Spleen (tissue), 11 donors: ENCODE data around the gene CRHBP. TPM values are rescaled to one million over a fixed set of nuclear protein-coding genes. Genes with fewer than 3 reads are reported as not detected.

Source experiments
- DNase-seq: peaks from one replicate; pipeline ENCODE4 v3.0.0-alpha.2; 2020
- H3K27ac ChIP-seq, 8 donors: fragments of 200-600 bp; sonication (generic) in 7 of 8; 1 replicate in 4 of 8; 2 replicates in 4 of 8; pipeline versions ENCODE4 v1.5.0 to v1.8.0; 2016 to 2021; ENCODE audit warnings: inconsistent platforms in 4 of 8, mild to moderate bottlenecking in 4 of 8, moderate library complexity in 1 of 8
- H3K27me3 ChIP-seq, 7 donors: fragments of 200-600 bp; sonication (generic) in 6 of 7; replicated peaks in 1 of 7; 1 replicate in 4 of 7; 2 replicates in 3 of 7; pipeline versions ENCODE4 v1.5.0 to v1.8.0; 2016 to 2021; ENCODE audit warnings: inconsistent platforms in 3 of 7, mild to moderate bottlenecking in 1 of 7
- H3K36me3 ChIP-seq, 6 donors: fragments of 200-600 bp; sonication (generic) in 5 of 6; 1 replicate in 4 of 6; 2 replicates in 2 of 6; pipeline versions ENCODE4 v1.5.0 to v1.8.0; 2016 to 2021; ENCODE audit warnings: inconsistent platforms in 2 of 6
- H3K4me1 ChIP-seq, 6 donors: fragments of 200-600 bp; sonication (generic) in 5 of 6; 1 replicate in 3 of 6; 2 replicates in 3 of 6; pipeline versions ENCODE4 v1.5.0 to v1.8.0; 2016 to 2021; ENCODE audit warnings: inconsistent platforms in 3 of 6
- H3K4me3 ChIP-seq, 8 donors: fragments of 200-600 bp; sonication (generic) in 7 of 8; 1 replicate in 4 of 8; 2 replicates in 4 of 8; pipeline versions ENCODE4 v1.5.0 to v1.8.0; 2016 to 2021; ENCODE audit warnings: inconsistent platforms in 4 of 8, mild to moderate bottlenecking in 4 of 8, moderate library complexity in 2 of 8
- H3K9me3 ChIP-seq, 8 donors: fragments of 200-600 bp; sonication (generic) in 7 of 8; 1 replicate in 4 of 8; 2 replicates in 4 of 8; pipeline versions ENCODE4 v1.5.0 to v1.8.0; 2016 to 2021; ENCODE audit warnings: inconsistent platforms in 4 of 8
- POLR2A ChIP-seq, 3 donors: fragments of 450-650 bp; IDR thresholded peaks; one replicate each; pipeline ENCODE4 v1.5.1; 2017; ENCODE audit warnings: antibody characterized with exemption in 3 of 3, mild to moderate bottlenecking in 1 of 3
- POLR2AphosphoS5 ChIP-seq, 3 donors: sonication (generic); formaldehyde crosslinking; IDR thresholded peaks; one replicate each; pipeline ENCODE4 v1.5.1; 2017; ENCODE audit warnings: antibody characterized with exemption in 3 of 3
- WGBS, 5 donors: extraction: QIAGEN DNeasy Blood & Tissue Kit in 3 of 5; methylation state at CpG; one replicate each; pipeline versions ENCODE4 v1.1.5 to v1.1.7; 2013 to 2018; 5-methylcytosine and 5-hydroxymethylcytosine counted together
- intact Hi-C: fragments of 100-400 bp; cut with DNase I; formaldehyde crosslinking; loops from one replicate; pipeline ENCODE4 v1.15.0; 2023; ENCODE audit warnings: low total_unique reads
- polyA plus RNA-seq, 3 donors: library from polyadenylated mRNA; stranded (reverse); fragments of 200-250 nt; gene quantifications; one replicate each; pipeline ENCODE4 v1.2.1, GENCODE V29; 2013
- total RNA-seq, 7 donors: library from RNA; depleted of rRNA in 3 of 7; stranded (reverse); fragments of >200 nt in 3 of 7; fragmentation: NEBNext Ultra II Directional in 4 of 7; extraction: Animal tissue kit (Norgen Biotek cat#: 25700) in 4 of 7; gene quantifications; one replicate each; pipeline versions ENCODE4 v1.1.0 to v1.2.1, GENCODE V29; 2016 to 2021
- TF ChIP-seq, protein P1 (sequence below), 11 experiments: fragments of 200-600 bp in 7 of 11; fragments of 450-650 bp in 4 of 11; sonication (generic) in 4 of 11; IDR thresholded peaks in 8 of 11; conservative IDR thresholded peaks in 3 of 11; 1 replicate in 7 of 11; 2 replicates in 4 of 11; pipeline versions ENCODE4 v1.4.0 to v1.8.0; 2016 to 2021; ENCODE audit warnings: antibody characterized with exemption in 11 of 11, inconsistent platforms in 4 of 11, mild to moderate bottlenecking in 1 of 11
- donor health status: healthy with polysubstance abuse.
- donor health status: DM: no; HTN: no; CAD: no; lungs with moderate emphysema.
- donor health status: DM: no; HTN: no; CAD: no.
- donor health status: Bipolar disorder and iron deficiency.
- donor health status: healthy.
- donor health status: DM: no; HTN: no; CAD: no.
- donor health status: DM: yes; HTN: yes; CAD: no.

CRHBP gene
- total and polyA plus RNA-seq, 10 donors: 8.7 to 147 (median 47.9) TPM

DNA sequence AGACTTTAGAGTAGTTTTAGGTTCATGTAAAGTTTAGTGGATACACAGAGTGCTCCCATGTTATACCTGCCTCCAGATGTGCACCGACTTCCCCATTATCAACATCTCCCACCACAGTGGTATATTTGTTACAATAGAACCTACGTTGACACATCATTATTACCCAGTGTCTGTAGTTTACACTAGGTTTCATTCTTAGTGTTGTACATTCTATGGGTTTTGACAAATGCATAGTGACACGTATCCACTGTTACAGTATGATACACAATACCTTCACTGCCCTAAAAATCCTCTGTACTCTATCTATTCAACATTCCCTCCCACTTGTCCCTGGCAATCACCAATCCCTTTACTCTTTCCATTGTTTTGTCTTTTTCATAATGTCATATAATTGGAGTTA, 34.3 kb upstream of the CRHBP start:
- H3K27ac ChIP-seq: no peak overlapping the region
- TF ChIP-seq POLR2A (IDR thresholded peaks at IDR 0.05) (no peak), POLR2AphosphoS5 (IDR thresholded peaks at IDR 0.05) (no peak)
- TF ChIP-seq, protein P1, sequence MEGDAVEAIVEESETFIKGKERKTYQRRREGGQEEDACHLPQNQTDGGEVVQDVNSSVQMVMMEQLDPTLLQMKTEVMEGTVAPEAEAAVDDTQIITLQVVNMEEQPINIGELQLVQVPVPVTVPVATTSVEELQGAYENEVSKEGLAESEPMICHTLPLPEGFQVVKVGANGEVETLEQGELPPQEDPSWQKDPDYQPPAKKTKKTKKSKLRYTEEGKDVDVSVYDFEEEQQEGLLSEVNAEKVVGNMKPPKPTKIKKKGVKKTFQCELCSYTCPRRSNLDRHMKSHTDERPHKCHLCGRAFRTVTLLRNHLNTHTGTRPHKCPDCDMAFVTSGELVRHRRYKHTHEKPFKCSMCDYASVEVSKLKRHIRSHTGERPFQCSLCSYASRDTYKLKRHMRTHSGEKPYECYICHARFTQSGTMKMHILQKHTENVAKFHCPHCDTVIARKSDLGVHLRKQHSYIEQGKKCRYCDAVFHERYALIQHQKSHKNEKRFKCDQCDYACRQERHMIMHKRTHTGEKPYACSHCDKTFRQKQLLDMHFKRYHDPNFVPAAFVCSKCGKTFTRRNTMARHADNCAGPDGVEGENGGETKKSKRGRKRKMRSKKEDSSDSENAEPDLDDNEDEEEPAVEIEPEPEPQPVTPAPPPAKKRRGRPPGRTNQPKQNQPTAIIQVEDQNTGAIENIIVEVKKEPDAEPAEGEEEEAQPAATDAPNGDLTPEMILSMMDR (IDR thresholded peaks at IDR 0.05 in 8 of 11, conservative IDR thresholded peaks at IDR 0.05 in 3 of 11): no peak
- no peaks in the 10 kb centered on the region for H3K27me3 ChIP-seq
- no peak for DNase-seq
- peaks cover 0 to 20% (median 3%) of the 10 kb centered on the region in 8 donors for H3K9me3 ChIP-seq
- intact Hi-C loops: no loop called here
- peaks cover 0 to 2% (median 0%) of the 10 kb centered on the region in 6 donors for H3K4me1 ChIP-seq
- no peak overlapping the region for H3K4me3 ChIP-seq
- WGBS, 5 donors: 79 to 89% (median 84%) methylated on average over 3 of the region's 3 CpGs
- H3K36me3 ChIP-seq: peaks cover 0 to 10% (median 0%) of the 10 kb centered on the region in 6 donors

DNA sequence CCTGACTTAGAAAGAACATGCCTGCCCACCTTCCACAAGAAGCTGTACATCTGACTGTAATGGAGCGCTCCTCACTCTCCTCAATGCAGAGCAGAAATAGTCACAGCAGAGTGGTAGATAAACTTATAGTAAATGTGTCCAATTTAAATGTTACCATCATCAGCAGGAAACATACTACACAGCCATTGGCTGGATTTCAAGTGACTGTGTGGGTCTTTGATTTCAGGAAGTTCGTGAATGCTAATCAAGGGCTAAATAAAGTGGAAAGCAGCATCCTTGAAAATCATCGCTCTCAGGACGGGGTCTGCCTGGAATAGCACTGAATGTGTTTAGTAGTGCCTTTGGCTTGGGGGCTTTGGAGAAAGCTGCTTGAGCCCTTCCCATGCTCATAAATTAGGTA, 32.4 kb upstream of the CRHBP start:
- Histone ChIP-seq H3K36me3 (no peaks in the 10 kb centered on the region), H3K9me3 (peaks cover 0 to 5% (median 0%) of the 10 kb centered on the region in 8 donors), H3K27me3 (no peaks in the 10 kb centered on the region), H3K4me1 (no peaks in the 10 kb centered on the region), H3K4me3 (no peak overlapping the region), H3K27ac (no peak overlapping the region)
- TF ChIP-seq, protein P1 (IDR thresholded peaks at IDR 0.05 in 8 of 11, conservative IDR thresholded peaks at IDR 0.05 in 3 of 11): no peak
- TF ChIP-seq POLR2AphosphoS5 (IDR thresholded peaks at IDR 0.05): no peak
- TF ChIP-seq POLR2A (IDR thresholded peaks at IDR 0.05): no peak
- 32 to 64% (median 44%) methylated on average over 4 of the region's 4 CpGs for WGBS, 5 donors
- DNase-seq: no peak
- intact Hi-C loops: no loop called here

DNA sequence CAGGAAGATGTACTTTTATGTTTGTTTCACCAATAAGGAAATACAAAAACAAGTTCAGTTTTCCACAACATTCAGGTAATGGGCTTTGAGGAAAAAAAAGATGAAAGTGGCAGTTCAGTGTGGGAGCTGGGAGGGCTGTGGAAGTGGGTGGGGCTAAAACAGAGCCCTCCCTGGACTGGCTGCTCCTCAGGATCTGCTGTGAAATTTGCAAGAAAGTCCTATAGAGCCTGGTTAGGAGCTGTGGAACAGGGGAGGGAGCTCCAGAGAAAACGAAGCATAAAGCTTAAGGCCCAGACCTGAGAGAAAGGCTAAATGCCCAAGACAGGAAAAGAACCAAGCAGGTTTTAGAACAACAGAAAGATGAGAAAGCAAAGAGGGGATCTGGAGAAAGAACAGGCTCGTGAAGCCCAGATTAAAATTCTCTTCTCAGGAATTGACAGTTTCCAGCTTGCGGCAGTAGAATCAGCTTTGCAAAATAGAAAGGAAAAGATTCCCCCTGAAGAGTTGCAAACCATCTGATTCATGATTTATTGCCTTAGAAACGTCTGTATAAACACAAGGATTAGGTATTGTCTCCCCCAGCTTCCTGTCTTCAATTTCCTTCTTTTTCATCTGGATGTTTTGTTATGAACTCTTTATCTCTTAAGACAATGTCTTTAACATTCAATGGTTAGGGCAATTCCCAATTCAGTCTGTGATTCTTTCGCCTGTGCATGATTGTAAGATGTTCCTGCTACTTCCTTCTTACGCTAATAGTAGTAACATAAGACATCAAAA, 26.3 kb upstream of the CRHBP start:
- Histone ChIP-seq H3K27ac (no peak overlapping the region), H3K4me1 (no peaks in the 10 kb centered on the region), H3K9me3 (no peaks in the 10 kb centered on the region), H3K36me3 (no peaks in the 10 kb centered on the region), H3K4me3 (no peak overlapping the region), H3K27me3 (no peaks in the 10 kb centered on the region)
- TF ChIP-seq POLR2A (IDR thresholded peaks at IDR 0.05): no peak
- intact Hi-C loops: no loop called here
- DNase-seq: no peak
- WGBS, 5 donors: 53 to 72% (median 56%) methylated on average over 6 of the region's 6 CpGs

DNA sequence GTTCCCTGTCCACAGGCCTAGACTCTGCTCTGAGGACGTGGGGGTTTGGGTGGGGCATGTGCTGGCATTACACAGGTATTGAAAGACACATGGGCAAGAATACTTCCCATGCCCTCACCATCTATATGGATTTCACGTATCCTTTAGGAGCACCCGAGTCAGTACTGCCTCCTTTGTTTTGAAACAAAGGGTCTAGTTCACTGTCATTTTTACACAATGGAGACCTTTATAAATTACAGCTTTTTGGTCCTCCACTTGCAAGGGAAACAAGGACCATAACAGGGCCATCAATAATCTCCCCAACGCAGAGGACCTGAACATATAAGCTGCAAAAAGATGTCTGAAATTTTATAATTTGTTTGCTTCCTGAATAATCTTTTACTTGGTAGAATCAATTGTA, 24.9 kb upstream of the CRHBP start:
- H3K9me3 ChIP-seq: no peaks in the 10 kb centered on the region
- intact Hi-C loops: no loop called here
- no peak overlapping the region for H3K27ac ChIP-seq
- no peaks in the 10 kb centered on the region for H3K36me3 ChIP-seq
- WGBS, 5 donors: 80 to 93% (median 84%) methylated on average over 4 of the region's 4 CpGs
- H3K4me3 ChIP-seq: no peak overlapping the region
- DNase-seq: no peak
- TF ChIP-seq POLR2A (IDR thresholded peaks at IDR 0.05) (no peak), POLR2AphosphoS5 (IDR thresholded peaks at IDR 0.05) (no peak)
- TF ChIP-seq, protein P1 (IDR thresholded peaks at IDR 0.05 in 8 of 11, conservative IDR thresholded peaks at IDR 0.05 in 3 of 11): no peak
- H3K27me3 ChIP-seq: no peaks in the 10 kb centered on the region
- H3K4me1 ChIP-seq: no peaks in the 10 kb centered on the region
